ENCODE results near the gene CUX1.

GRCh38 chr7:101814991-101815825 is 2.2 kb upstream of the CUX1 start:
- no peak for TF ChIP-seq POLR2AphosphoS5 (IDR thresholded peaks at IDR 0.05; ENCODE audit: low read depth, low read length)
- TF ChIP-seq POLR2A (IDR thresholded peaks at IDR 0.05; ENCODE audit: low read depth, low read length) = no peak

All from GM12892 (cell line).